ENCODE measurements around the gene TMEM87A.
A peak's percentile ranks its signal among the peaks of the same experiment; 100 is the strongest.

TMEM87A gene

GRCh38 chr15:42285034-42285433, 11.8 kb upstream of the TMEM87A start:
- Histone ChIP-seq H3K9me3 (ENCODE audit: low read length) (no peaks in the 10 kb centered on the region), H3K27ac (ENCODE audit: low read depth, low read length) (no peak overlapping the region), H3K36me3 (ENCODE audit: insufficient read depth, low read length) (peaks cover 36% of the 10 kb centered on the region), H3K4me1 (ENCODE audit: insufficient read depth, low read length) (no peaks in the 10 kb centered on the region), H3K4me3 (ENCODE audit: low read depth in 1 of 2, low read length in 2 of 2) (no peak overlapping the region), H3K9ac (ENCODE audit: low read length) (no peak overlapping the region), H3K27me3 (ENCODE audit: control insufficient read depth in 1 of 2, insufficient read depth in 2 of 2, low read length in 2 of 2) (no peaks in the 10 kb centered on the region)

GRCh38 chr15:42284551-42284950, 11.3 kb upstream of the TMEM87A start:
- Histone ChIP-seq H3K4me3 (ENCODE audit: low read depth in 1 of 2, low read length in 2 of 2) (no peak overlapping the region), H3K36me3 (ENCODE audit: insufficient read depth, low read length) (peaks cover 36% of the 10 kb centered on the region), H3K9ac (ENCODE audit: low read length) (no peak overlapping the region), H3K9me3 (ENCODE audit: low read length) (no peaks in the 10 kb centered on the region), H3K4me1 (ENCODE audit: insufficient read depth, low read length) (no peaks in the 10 kb centered on the region), H3K27me3 (ENCODE audit: control insufficient read depth in 1 of 2, insufficient read depth in 2 of 2, low read length in 2 of 2) (no peaks in the 10 kb centered on the region), H3K27ac (ENCODE audit: low read depth, low read length) (no peak overlapping the region)

- H3K36me3 ChIP-seq (ENCODE audit: insufficient read depth, low read length), result peaks cover 29% of the 10 kb centered on the region
Observed at GRCh38 chr15:42283671-42284070, 10.4 kb upstream of the TMEM87A start.

GRCh38 chr15:42282926-42283325, 9.7 kb upstream of the TMEM87A start:
- no peak overlapping the region for H3K9ac ChIP-seq (ENCODE audit: low read length)
- H3K4me1 ChIP-seq (ENCODE audit: insufficient read depth, low read length), result no peaks in the 10 kb centered on the region
- no peaks in the 10 kb centered on the region for H3K9me3 ChIP-seq (ENCODE audit: low read length)
- H3K27me3 ChIP-seq (ENCODE audit: control insufficient read depth in 1 of 2, insufficient read depth in 2 of 2, low read length in 2 of 2), result no peaks in the 10 kb centered on the region
- H3K4me3 ChIP-seq (ENCODE audit: low read depth in 1 of 2, low read length in 2 of 2), result no peak overlapping the region
- H3K27ac ChIP-seq (ENCODE audit: low read depth, low read length), result no peak overlapping the region
- peaks cover 29% of the 10 kb centered on the region for H3K36me3 ChIP-seq (ENCODE audit: insufficient read depth, low read length)

More at GRCh38 chr15:42283671-42284070, 10.4 kb upstream of the TMEM87A start:
- no peak overlapping the region for H3K4me3 ChIP-seq (ENCODE audit: low read depth in 1 of 2, low read length in 2 of 2)
- H3K27me3 ChIP-seq (ENCODE audit: control insufficient read depth in 1 of 2, insufficient read depth in 2 of 2, low read length in 2 of 2), result no peaks in the 10 kb centered on the region
- no peak overlapping the region for H3K9ac ChIP-seq (ENCODE audit: low read length)
- no peaks in the 10 kb centered on the region for H3K4me1 ChIP-seq (ENCODE audit: insufficient read depth, low read length)
- H3K9me3 ChIP-seq (ENCODE audit: low read length), result no peaks in the 10 kb centered on the region
- H3K27ac ChIP-seq (ENCODE audit: low read depth, low read length), result no peak overlapping the region

DNA sequence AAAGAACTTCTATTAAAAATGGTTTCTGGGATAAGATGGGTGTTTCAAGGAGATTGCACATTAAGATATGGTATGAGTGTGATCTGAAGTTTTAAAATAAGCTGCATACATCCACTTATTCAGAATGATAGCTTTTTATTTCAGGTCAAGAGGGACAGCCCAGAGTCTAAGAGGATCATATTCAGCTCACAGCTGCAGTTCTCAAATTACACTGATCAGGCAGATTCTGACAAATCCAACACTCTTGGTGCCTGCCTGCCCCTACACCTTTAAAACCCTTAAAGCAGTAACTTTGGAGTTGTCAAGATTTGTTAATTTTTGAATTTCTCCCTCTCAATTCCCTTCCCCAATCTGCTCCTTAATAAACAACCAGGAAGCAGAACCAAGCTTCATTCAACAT, 9.1 kb upstream of the TMEM87A start:
- H3K27ac ChIP-seq (ENCODE audit: low read depth, low read length), result no peak overlapping the region
- no peak overlapping the region for H3K9ac ChIP-seq (ENCODE audit: low read length)
- H3K9me3 ChIP-seq (ENCODE audit: low read length), result no peaks in the 10 kb centered on the region
- H3K27me3 ChIP-seq (ENCODE audit: control insufficient read depth in 1 of 2, insufficient read depth in 2 of 2, low read length in 2 of 2), result no peaks in the 10 kb centered on the region
- no peak overlapping the region for H3K4me3 ChIP-seq (ENCODE audit: low read depth in 1 of 2, low read length in 2 of 2)
- no peaks in the 10 kb centered on the region for H3K4me1 ChIP-seq (ENCODE audit: insufficient read depth, low read length)
- H3K36me3 ChIP-seq (ENCODE audit: insufficient read depth, low read length), result peaks cover 29% of the 10 kb centered on the region

GRCh38 chr15:42279234-42279723, 6.0 kb upstream of the TMEM87A start:
- Histone ChIP-seq H3K27me3 (ENCODE audit: control insufficient read depth in 1 of 2, insufficient read depth in 2 of 2, low read length in 2 of 2) (no peaks in the 10 kb centered on the region), H3K9me3 (ENCODE audit: low read length) (no peaks in the 10 kb centered on the region), H3K36me3 (ENCODE audit: insufficient read depth, low read length) (peaks cover 28% of the 10 kb centered on the region), H3K9ac (ENCODE audit: low read length) (no peak overlapping the region), H3K4me3 (ENCODE audit: low read depth in 1 of 2, low read length in 2 of 2) (no peak overlapping the region), H3K4me1 (ENCODE audit: insufficient read depth, low read length) (peaks cover 20% of the 10 kb centered on the region), H3K27ac (ENCODE audit: low read depth, low read length) (no peak overlapping the region)

DNA sequence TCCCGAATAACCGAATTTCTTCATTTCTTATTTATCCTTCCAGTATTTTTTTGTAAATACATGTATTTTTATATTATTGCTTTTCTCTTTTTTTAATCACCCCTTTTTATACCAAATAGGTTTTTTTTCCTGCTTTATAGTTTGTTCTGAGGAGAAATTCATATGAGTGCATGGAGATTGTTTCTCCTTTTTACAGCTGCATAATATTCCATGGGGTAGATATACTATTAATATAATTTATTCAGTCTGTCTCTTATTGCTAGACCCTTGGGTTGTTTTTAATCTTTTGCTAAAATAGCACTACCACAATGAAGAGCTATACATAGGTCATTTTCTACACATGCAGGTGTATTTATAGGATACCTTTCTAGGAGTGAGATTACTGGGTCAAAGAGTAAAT, 3.5 kb upstream of the TMEM87A start:
- Histone ChIP-seq H3K36me3 (ENCODE audit: insufficient read depth, low read length) (peaks cover 13% of the 10 kb centered on the region), H3K4me3 (ENCODE audit: low read depth in 1 of 2, low read length in 2 of 2) (no peak overlapping the region), H3K27me3 (ENCODE audit: control insufficient read depth in 1 of 2, insufficient read depth in 2 of 2, low read length in 2 of 2) (no peaks in the 10 kb centered on the region), H3K4me1 (ENCODE audit: insufficient read depth, low read length) (peaks cover 29% of the 10 kb centered on the region), H3K27ac (ENCODE audit: low read depth, low read length) (no peak overlapping the region), H3K9me3 (ENCODE audit: low read length) (no peaks in the 10 kb centered on the region), H3K9ac (ENCODE audit: low read length) (no peak overlapping the region)

GRCh38 chr15:42275780-42276391, 2.7 kb upstream of the TMEM87A start:
- H3K27ac ChIP-seq (ENCODE audit: low read depth, low read length), result peak overlapping the region; percentile 99
- peaks cover 10% of the 10 kb centered on the region for H3K36me3 ChIP-seq (ENCODE audit: insufficient read depth, low read length)
- no peaks in the 10 kb centered on the region for H3K9me3 ChIP-seq (ENCODE audit: low read length)
- no peak overlapping the region for H3K9ac ChIP-seq (ENCODE audit: low read length)
- H3K4me1 ChIP-seq (ENCODE audit: insufficient read depth, low read length), result peaks cover 35% of the 10 kb centered on the region
- H3K4me3 ChIP-seq (ENCODE audit: low read depth in 1 of 2, low read length in 2 of 2), result no peak overlapping the region
- no peaks in the 10 kb centered on the region for H3K27me3 ChIP-seq (ENCODE audit: control insufficient read depth in 1 of 2, insufficient read depth in 2 of 2, low read length in 2 of 2)

GRCh38 chr15:42274702-42274989, 1.4 kb upstream of the TMEM87A start:
- H3K27me3 ChIP-seq (ENCODE audit: control insufficient read depth in 1 of 2, insufficient read depth in 2 of 2, low read length in 2 of 2), result no peaks in the 10 kb centered on the region
- H3K4me3 ChIP-seq (ENCODE audit: low read depth in 1 of 2, low read length in 2 of 2), result peak overlapping the region; percentile 67 to 99
- no peaks in the 10 kb centered on the region for H3K9me3 ChIP-seq (ENCODE audit: low read length)
- H3K36me3 ChIP-seq (ENCODE audit: insufficient read depth, low read length), result peaks cover 3% of the 10 kb centered on the region
- peak overlapping the region; percentile 99 for H3K27ac ChIP-seq (ENCODE audit: low read depth, low read length)
- H3K4me1 ChIP-seq (ENCODE audit: insufficient read depth, low read length), result peaks cover 41% of the 10 kb centered on the region
- H3K9ac ChIP-seq (ENCODE audit: low read length), result peak overlapping the region; percentile 100

DNA sequence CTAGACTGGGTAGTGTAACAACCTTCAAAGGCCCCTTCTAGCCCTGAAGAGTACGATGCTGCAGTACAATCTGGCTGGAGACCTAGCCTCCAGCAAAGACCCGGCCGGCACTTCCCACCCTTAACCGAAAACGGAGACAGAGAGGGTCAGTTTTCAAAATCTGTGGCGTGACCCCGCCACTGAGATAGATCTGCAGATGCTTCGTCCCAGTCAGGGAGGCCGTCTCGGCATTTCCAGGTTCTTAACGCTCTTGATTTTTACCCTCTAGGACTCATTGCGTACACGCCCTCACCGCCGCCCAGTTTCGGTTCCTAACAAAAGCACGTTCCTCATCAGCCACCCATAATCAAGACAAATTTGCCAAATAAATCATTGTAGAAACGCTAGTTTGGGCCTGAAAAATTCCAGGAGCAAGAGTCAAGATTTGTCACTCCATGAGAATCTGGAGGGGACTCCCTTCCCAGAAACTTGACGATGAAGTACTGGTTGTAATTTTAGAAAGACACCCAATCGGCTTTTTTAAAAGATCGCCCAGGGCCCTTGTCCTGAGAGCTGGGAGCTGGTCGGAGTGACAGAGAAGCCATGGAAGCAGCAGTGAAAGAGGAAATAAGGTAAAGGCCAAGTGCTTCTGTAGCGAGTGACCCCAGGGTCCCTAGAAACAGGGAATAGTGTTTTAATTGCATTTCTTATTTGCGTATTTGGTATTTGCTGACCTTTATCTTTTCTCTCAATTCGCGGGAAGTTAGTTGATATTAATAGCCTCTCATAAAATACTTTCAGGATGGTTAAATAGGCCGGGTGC, 868 bp upstream of the TMEM87A start:
- Histone ChIP-seq H3K9me3 (ENCODE audit: low read length) (no peaks in the 10 kb centered on the region), H3K4me3 (ENCODE audit: low read depth in 1 of 2, low read length in 2 of 2) (peak overlapping the region; percentile 67 to 99), H3K36me3 (ENCODE audit: insufficient read depth, low read length) (peaks cover 3% of the 10 kb centered on the region), H3K27me3 (ENCODE audit: control insufficient read depth in 1 of 2, insufficient read depth in 2 of 2, low read length in 2 of 2) (no peaks in the 10 kb centered on the region), H3K4me1 (ENCODE audit: insufficient read depth, low read length) (peaks cover 41% of the 10 kb centered on the region), H3K27ac (ENCODE audit: low read depth, low read length) (peak overlapping the region; percentile 99), H3K9ac (ENCODE audit: low read length) (peak overlapping the region; percentile 100)

DNA sequence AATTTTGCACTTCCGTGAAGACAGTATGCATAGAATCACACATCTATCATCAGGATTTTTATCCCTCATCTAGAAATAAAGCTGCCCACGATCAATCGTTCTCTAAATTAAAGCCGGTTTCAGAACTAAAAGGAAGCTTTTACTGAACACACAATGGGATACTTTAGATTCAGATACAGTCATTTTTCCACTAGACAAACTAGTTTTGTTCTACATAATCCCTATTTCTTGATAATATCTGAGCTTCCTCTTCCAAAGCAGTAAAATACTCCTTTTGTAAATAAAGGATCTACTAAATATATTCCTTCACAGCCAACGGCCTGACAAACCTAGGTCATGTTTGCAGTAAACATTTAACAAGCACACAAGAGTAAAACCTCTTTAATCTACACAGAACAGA, 2.2 kb downstream of the TMEM87A start:
- no peak overlapping the region for H3K4me3 ChIP-seq (ENCODE audit: low read depth in 1 of 2, low read length in 2 of 2)
- no peaks in the 10 kb centered on the region for H3K9me3 ChIP-seq (ENCODE audit: low read length)
- peaks cover 12% of the 10 kb centered on the region for H3K36me3 ChIP-seq (ENCODE audit: insufficient read depth, low read length)
- H3K27me3 ChIP-seq (ENCODE audit: control insufficient read depth in 1 of 2, insufficient read depth in 2 of 2, low read length in 2 of 2), result no peaks in the 10 kb centered on the region
- no peak overlapping the region for H3K27ac ChIP-seq (ENCODE audit: low read depth, low read length)
- H3K4me1 ChIP-seq (ENCODE audit: insufficient read depth, low read length), result peaks cover 42% of the 10 kb centered on the region
- H3K9ac ChIP-seq (ENCODE audit: low read length), result no peak overlapping the region

DNA sequence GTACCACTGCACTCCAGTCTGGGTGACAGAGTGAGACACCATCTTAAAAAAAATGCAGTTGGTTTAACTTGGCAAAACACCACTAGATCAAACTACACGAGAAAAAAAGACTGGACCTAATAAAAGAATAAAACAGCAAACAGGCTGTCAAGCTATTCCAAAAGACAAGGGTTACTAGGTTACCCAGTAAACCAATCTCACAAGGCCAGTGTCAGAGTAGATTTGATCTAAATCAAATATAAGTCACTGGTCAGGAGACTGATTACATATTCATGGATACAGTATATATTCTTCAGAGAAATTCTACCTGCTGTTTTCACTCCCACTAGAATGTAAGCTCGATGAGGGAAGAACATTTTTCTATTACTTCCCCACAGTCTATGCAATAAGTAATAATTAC, 2.7 kb downstream of the TMEM87A start:
- H3K36me3 ChIP-seq (ENCODE audit: insufficient read depth, low read length), result peaks cover 13% of the 10 kb centered on the region
- no peak overlapping the region for H3K27ac ChIP-seq (ENCODE audit: low read depth, low read length)
- H3K9me3 ChIP-seq (ENCODE audit: low read length), result no peaks in the 10 kb centered on the region
- H3K4me1 ChIP-seq (ENCODE audit: insufficient read depth, low read length), result peaks cover 38% of the 10 kb centered on the region
- H3K27me3 ChIP-seq (ENCODE audit: control insufficient read depth in 1 of 2, insufficient read depth in 2 of 2, low read length in 2 of 2), result no peaks in the 10 kb centered on the region
- no peak overlapping the region for H3K9ac ChIP-seq (ENCODE audit: low read length)
- H3K4me3 ChIP-seq (ENCODE audit: low read depth in 1 of 2, low read length in 2 of 2), result no peak overlapping the region
